CD8-positive, alpha-beta memory T cell (primary cell): ENCODE data around the gene UNC13C. TPM values are rescaled to one million over a fixed set of nuclear protein-coding genes. Genes with fewer than 3 reads are reported as not detected.
A peak's percentile ranks its signal among the peaks of the same experiment; 100 is the strongest.

Experiments
- CTCF ChIA-PET: fragments of 350-600 bp; sonication (Branson Sonifier 250); formaldehyde crosslinking; loops from one replicate; lab custom pipeline; 2021; ENCODE audit warnings: antibody characterized with exemption; lab: Charles Lee
- POLR2A ChIA-PET: fragments of 350-600 bp; sonication (Branson Sonifier 250); formaldehyde crosslinking; loops from one replicate; lab custom pipeline; 2021; ENCODE audit warnings: antibody characterized with exemption; lab: Charles Lee
- DNase-seq, 5 donors: peaks; one replicate each; pipeline versions ENCODE4 v3.0.0 to v3.0.0-alpha.2; 2020 to 2022; ENCODE audit warnings: mixed read lengths in 1 of 5
- H3K27ac ChIP-seq: one replicate; pipeline ENCODE4 v1.7.0; 2013; ENCODE audit warnings: low read depth, mild to moderate bottlenecking, low read length, moderate library complexity
- H3K27me3 ChIP-seq: 2 replicates; pipeline ENCODE4 v1.7.0; 2013; ENCODE audit warnings: low read length, mild to moderate bottlenecking; ENCODE audit not compliant: insufficient read depth, poor library complexity, severe bottlenecking
- H3K36me3 ChIP-seq: 2 replicates; pipeline ENCODE4 v1.7.0; 2013; ENCODE audit warnings: mild to moderate bottlenecking, low read length, moderate library complexity; ENCODE audit not compliant: insufficient read depth
- H3K4me1 ChIP-seq: 2 replicates; pipeline ENCODE4 v1.7.0; 2013; ENCODE audit warnings: mild to moderate bottlenecking, low read length, moderate library complexity; ENCODE audit not compliant: insufficient read depth
- H3K4me3 ChIP-seq: 2 replicates; pipeline ENCODE4 v1.7.0; 2013; ENCODE audit warnings: mild to moderate bottlenecking, low read length
- H3K9me3 ChIP-seq: 2 replicates; pipeline ENCODE4 v1.7.0; 2013; ENCODE audit warnings: mild to moderate bottlenecking, low read length
- H3K27ac Mint-ChIP-seq, 8 donors: one replicate each; pipeline ENCODE4 v1.8.0; 2020 to 2021; ENCODE audit warnings: mixed read lengths in 8 of 8, mild to moderate bottlenecking in 6 of 8, inconsistent platforms in 3 of 8, moderate library complexity in 3 of 8
- H3K27me3 Mint-ChIP-seq, 2 donors: one replicate each; pipeline ENCODE4 v1.8.0; 2020 to 2021; ENCODE audit warnings: mixed read lengths in 2 of 2, mild to moderate bottlenecking in 1 of 2, moderate library complexity in 1 of 2
- H3K36me3 Mint-ChIP-seq, 3 donors: one replicate each; pipeline ENCODE4 v1.8.0; 2020 to 2021; ENCODE audit warnings: mixed read lengths in 3 of 3, inconsistent platforms in 1 of 3, mild to moderate bottlenecking in 1 of 3
- H3K4me1 Mint-ChIP-seq, 3 donors: one replicate each; pipeline ENCODE4 v1.8.0; 2020 to 2021; ENCODE audit warnings: mixed read lengths in 3 of 3, inconsistent platforms in 1 of 3, mild to moderate bottlenecking in 1 of 3
- H3K4me3 Mint-ChIP-seq, 7 donors: one replicate each; pipeline ENCODE4 v1.8.0; 2020 to 2021; ENCODE audit warnings: mixed read lengths in 7 of 7, mild to moderate bottlenecking in 6 of 7, moderate library complexity in 4 of 7, inconsistent platforms in 2 of 7
- H3K9me3 Mint-ChIP-seq, 5 donors: one replicate each; pipeline ENCODE4 v1.8.0; 2020 to 2022; ENCODE audit warnings: mixed read lengths in 5 of 5, mild to moderate bottlenecking in 3 of 5, moderate library complexity in 2 of 5, inconsistent platforms in 1 of 5
- polyA plus RNA-seq: library from polyadenylated mRNA; unstranded; fragments of 300-500 nt; fragmentation: Illumina TruSeq; gene quantifications from one replicate; pipeline ENCODE4 v1.2.3, GENCODE V29; 2021
- total RNA-seq, 2 experiments: library from RNA; stranded (reverse); gene quantifications; one replicate each; pipeline ENCODE4 v1.2.3, GENCODE V29; 2021

UNC13C gene
- total and polyA plus RNA-seq, 3 experiments from 2014 or later, result not detected

DNA sequence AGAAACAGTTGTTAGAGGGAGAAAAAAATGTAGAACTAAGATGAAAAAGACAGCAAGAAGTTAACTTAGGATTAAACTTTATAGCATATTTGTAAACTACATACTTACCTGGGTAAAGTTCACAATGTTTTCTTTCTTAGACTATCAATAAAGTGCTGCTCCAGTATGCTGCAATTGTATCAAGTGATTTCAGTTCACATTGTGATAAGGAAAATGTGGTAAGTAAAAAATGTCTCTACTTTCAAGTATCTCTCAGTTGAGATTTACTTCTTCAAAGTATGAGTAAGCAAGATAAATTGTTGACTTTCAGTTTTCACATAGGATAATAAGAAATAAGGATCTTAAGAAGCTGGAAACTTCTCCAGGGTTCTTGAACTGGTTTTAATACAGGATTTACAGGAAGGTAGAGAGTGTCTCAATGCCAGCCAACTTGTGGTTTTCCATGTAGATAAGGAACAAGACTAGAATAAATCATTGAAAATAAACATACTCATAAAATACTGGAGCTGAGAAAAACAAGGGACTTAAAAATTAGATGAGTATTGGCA lies 528.8 kb downstream of the UNC13C start:
- POLR2A ChIA-PET, result no interaction called here
- no peak overlapping the region for H3K27ac ChIP-seq
- Mint-ChIP-seq H3K36me3 (no peaks in the 10 kb centered on the region), H3K4me3 (no peak overlapping the region), H3K27me3 (no peaks in the 10 kb centered on the region), H3K27ac (no peak overlapping the region), H3K4me1 (no peaks in the 10 kb centered on the region), H3K9me3 (peaks cover 0 to 2% (median 0%) of the 10 kb centered on the region in 5 donors)
- CTCF ChIA-PET, result no interaction called here
- H3K4me1 ChIP-seq, result no peaks in the 10 kb centered on the region
- H3K36me3 ChIP-seq, result no peaks in the 10 kb centered on the region
- H3K9me3 ChIP-seq, result no peaks in the 10 kb centered on the region
- H3K27me3 ChIP-seq, result no peaks in the 10 kb centered on the region
- no peak overlapping the region for H3K4me3 ChIP-seq
- no peak for DNase-seq

DNA sequence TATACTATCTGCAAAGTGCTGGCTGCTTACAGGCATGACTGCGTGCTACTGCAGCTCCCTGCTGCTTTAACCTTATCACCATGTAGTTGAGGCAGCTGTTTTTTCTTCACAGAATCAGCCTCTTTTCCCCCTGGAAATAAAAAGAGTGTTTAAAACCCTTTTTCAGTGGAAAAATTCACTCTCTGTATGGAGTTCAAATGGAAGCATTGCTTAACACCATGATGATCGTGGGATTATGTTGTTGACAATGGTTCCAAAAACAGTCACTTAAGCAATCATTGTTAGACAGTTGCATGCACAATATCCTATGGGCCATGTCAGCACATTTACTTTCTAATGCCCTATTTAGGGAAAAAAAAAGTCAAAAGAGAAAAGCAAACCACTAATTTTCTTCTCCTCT lies 536.4 kb downstream of the UNC13C start:
- no peak for DNase-seq
- no peaks in the 10 kb centered on the region for H3K27me3 Mint-ChIP-seq
- Histone ChIP-seq H3K4me3 (no peak overlapping the region), H3K27me3 (no peaks in the 10 kb centered on the region), H3K9me3 (no peaks in the 10 kb centered on the region), H3K36me3 (no peaks in the 10 kb centered on the region), H3K4me1 (no peaks in the 10 kb centered on the region), H3K27ac (no peak overlapping the region)
- POLR2A ChIA-PET, result no interaction called here
- H3K4me1 Mint-ChIP-seq, result peaks cover 8 to 14% (median 9%) of the 10 kb centered on the region in 3 donors
- H3K36me3 Mint-ChIP-seq, result no peaks in the 10 kb centered on the region
- no peaks in the 10 kb centered on the region for H3K9me3 Mint-ChIP-seq
- no peak overlapping the region for H3K4me3 Mint-ChIP-seq
- no peak overlapping the region for H3K27ac Mint-ChIP-seq
- CTCF ChIA-PET, result no interaction called here

DNA sequence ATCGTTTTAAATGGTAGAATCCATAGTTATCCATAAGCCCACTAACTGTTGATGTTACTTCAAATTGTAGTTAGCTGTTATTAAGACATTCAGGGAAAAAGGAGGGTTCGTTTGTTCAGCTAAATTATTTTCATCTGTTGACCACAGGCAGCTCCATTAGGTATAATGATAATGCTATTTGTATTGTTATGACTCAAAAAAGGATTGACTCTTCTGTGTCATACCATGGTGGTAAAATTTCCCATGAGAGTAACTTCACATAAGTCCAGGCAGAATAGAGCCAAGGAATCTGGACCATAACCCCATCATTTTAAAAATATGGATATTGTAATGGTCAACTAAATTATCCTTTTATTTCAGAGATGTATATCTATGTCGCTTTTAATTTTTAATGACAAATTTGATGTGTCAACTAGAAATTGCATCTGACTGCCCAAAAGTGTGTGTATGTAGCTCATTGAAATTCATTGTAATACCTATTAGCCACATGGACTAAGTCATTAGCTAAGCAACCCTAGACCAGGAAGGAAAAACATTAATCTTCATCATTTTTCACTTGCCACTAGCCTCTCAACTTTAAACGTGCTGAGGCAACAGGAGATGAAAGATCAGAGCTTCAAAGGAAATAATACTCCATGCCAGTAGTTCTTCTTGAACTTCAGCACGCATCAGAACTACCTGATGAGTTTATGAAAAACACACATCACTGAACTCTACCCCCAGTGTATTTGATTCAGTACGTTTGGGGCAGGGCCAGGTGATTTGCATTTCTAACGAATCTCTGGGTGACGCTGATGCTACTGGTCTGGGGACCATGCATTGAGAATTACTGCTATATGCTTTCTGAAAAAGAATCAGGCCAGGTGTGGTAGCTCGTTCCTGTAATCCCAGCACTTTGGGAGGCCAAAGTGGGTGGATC lies 537.7 kb downstream of the UNC13C start:
- POLR2A ChIA-PET, result no interaction called here
- Mint-ChIP-seq H3K4me3 (no peak overlapping the region), H3K9me3 (no peaks in the 10 kb centered on the region), H3K36me3 (no peaks in the 10 kb centered on the region), H3K27ac (no peak overlapping the region), H3K4me1 (peaks cover 20 to 24% (median 21%) of the 10 kb centered on the region in 3 donors), H3K27me3 (no peaks in the 10 kb centered on the region)
- Histone ChIP-seq H3K4me3 (no peak overlapping the region), H3K9me3 (no peaks in the 10 kb centered on the region), H3K27me3 (no peaks in the 10 kb centered on the region), H3K36me3 (no peaks in the 10 kb centered on the region), H3K4me1 (no peaks in the 10 kb centered on the region), H3K27ac (no peak overlapping the region)
- CTCF ChIA-PET, result no interaction called here
- no peak for DNase-seq

DNA sequence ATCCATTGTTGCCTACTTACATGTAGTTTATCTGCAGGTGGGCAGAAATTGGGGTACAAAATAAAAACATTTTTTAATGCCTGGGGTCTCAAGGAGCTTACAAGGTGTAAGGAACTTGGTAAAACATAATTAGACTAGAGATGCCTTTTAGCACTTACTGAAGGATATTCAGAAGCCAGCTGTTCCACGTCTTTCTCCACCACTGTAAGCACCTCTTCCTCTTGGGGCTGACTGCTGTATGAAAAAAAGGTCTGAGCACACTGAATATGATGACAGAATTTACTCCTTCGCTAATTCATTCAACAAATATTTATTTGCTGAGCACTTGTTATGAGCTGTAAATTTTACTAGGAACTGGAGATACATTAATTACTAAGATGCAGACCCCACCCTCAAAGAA lies 539.1 kb downstream of the UNC13C start:
- Mint-ChIP-seq H3K27me3 (no peaks in the 10 kb centered on the region), H3K4me1 (peaks cover 20 to 25% (median 24%) of the 10 kb centered on the region in 3 donors), H3K27ac (no peak overlapping the region), H3K4me3 (no peak overlapping the region), H3K9me3 (no peaks in the 10 kb centered on the region), H3K36me3 (no peaks in the 10 kb centered on the region)
- CTCF ChIA-PET, result no interaction called here
- H3K9me3 ChIP-seq, result no peaks in the 10 kb centered on the region
- POLR2A ChIA-PET, result no interaction called here
- DNase-seq, result no peak
- no peak overlapping the region for H3K27ac ChIP-seq
- H3K4me1 ChIP-seq, result no peaks in the 10 kb centered on the region
- no peaks in the 10 kb centered on the region for H3K36me3 ChIP-seq
- no peaks in the 10 kb centered on the region for H3K27me3 ChIP-seq
- no peak overlapping the region for H3K4me3 ChIP-seq

DNA sequence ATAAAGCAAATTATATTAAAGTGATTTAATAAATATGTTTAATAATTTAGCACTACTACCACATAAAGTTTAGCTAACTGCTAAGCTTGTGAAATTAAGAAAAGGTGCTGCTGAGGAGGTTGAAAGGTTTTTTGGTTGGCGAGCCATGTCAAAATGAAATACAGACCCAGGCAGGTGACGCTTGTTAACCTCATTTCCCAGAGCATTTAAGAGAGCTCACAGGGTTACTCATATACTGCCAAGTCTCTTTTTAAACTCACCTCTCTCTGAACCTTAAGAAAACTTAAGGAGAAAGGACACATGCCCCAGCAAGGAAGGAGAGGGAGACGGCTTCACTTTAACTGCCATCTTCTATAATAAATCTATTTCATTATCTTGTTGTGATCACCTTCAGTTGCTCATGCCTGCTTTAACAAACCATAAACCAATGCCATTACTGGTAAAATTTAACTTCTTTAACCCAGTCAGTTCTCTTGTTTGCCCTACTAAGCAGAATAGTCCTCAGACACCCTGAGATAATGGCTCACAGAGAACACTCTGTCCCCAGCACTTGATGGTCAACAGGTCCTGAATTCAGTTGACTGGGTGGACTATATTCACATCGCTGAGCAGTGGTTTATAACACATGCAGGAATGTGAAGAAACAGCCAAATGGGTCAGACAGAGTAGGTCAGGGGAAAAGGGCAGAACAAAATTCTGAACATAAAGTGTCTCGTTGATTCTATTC lies 540.1 kb downstream of the UNC13C start:
- CTCF ChIA-PET, result no interaction called here
- DNase-seq, result no peak
- POLR2A ChIA-PET, result no interaction called here
- H3K4me3 ChIP-seq, result no peak overlapping the region
- H3K9me3 ChIP-seq, result no peaks in the 10 kb centered on the region
- H3K27me3 ChIP-seq, result no peaks in the 10 kb centered on the region
- no peaks in the 10 kb centered on the region for H3K9me3 Mint-ChIP-seq
- H3K4me1 Mint-ChIP-seq, result peaks cover 20 to 25% (median 24%) of the 10 kb centered on the region in 3 donors
- no peaks in the 10 kb centered on the region for H3K4me1 ChIP-seq
- no peak overlapping the region for H3K4me3 Mint-ChIP-seq
- no peaks in the 10 kb centered on the region for H3K36me3 ChIP-seq
- no peaks in the 10 kb centered on the region for H3K36me3 Mint-ChIP-seq
- no peak overlapping the region for H3K27ac ChIP-seq
- no peaks in the 10 kb centered on the region for H3K27me3 Mint-ChIP-seq
- H3K27ac Mint-ChIP-seq, result peak overlapping the region in 3 of 8 donors; percentile 1 to 50 (median 36)

DNA sequence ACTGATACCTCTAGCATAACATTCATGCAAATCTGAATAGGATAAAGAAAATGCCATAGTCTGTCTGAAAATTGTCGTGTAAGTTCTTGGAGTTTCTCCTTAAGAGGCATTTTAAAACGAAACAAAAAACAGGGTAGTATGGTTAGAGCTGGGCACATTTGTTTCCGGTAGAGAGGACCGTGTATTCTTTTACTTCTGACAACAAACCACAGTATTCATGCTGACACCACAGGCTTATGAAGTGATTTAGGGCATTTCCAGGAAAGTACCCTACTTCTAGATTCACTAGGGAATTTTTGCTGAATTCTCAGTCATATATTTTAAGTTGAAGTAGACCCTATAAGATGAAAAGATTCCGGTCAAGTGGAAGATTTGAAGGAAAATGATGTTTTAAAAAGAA lies 541.3 kb downstream of the UNC13C start:
- Histone ChIP-seq H3K4me1 (no peaks in the 10 kb centered on the region), H3K4me3 (no peak overlapping the region), H3K27ac (no peak overlapping the region), H3K9me3 (no peaks in the 10 kb centered on the region), H3K36me3 (no peaks in the 10 kb centered on the region), H3K27me3 (no peaks in the 10 kb centered on the region)
- Mint-ChIP-seq H3K4me1 (peaks cover 20 to 25% (median 24%) of the 10 kb centered on the region in 3 donors), H3K4me3 (peak overlapping the region; percentile 2 to 65 (median 42)), H3K27ac (peak overlapping the region in 7 of 8 donors; percentile 4 to 50 (median 13)), H3K9me3 (no peaks in the 10 kb centered on the region), H3K36me3 (no peaks in the 10 kb centered on the region), H3K27me3 (no peaks in the 10 kb centered on the region)
- no peak for DNase-seq
- CTCF ChIA-PET, result no interaction called here
- POLR2A ChIA-PET, result no interaction called here

DNA sequence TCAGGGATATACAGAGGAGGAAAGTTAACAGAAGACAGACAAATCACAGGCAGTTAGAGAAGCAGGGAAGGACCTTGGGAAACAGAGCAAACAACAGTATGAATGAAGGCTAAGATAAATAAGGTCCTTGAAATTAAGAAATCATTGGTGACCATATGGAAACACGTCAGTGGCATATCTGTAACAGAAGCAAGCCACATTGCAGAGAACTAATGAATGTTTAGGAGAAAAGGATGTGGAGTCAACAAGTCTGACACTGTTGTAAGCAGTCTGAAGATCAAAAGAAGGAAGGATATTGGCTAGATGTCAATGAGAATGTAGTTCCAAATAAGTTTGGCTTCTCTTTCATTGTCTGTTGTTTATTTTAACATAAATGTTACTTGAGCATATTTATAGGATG lies 542.4 kb downstream of the UNC13C start:
- CTCF ChIA-PET, result no interaction called here
- Histone ChIP-seq H3K27me3 (no peaks in the 10 kb centered on the region), H3K36me3 (no peaks in the 10 kb centered on the region), H3K4me3 (no peak overlapping the region), H3K4me1 (no peaks in the 10 kb centered on the region), H3K27ac (no peak overlapping the region), H3K9me3 (no peaks in the 10 kb centered on the region)
- Mint-ChIP-seq H3K27me3 (no peaks in the 10 kb centered on the region), H3K36me3 (no peaks in the 10 kb centered on the region), H3K4me1 (peaks cover 20 to 25% (median 24%) of the 10 kb centered on the region in 3 donors), H3K9me3 (no peaks in the 10 kb centered on the region), H3K4me3 (no peak overlapping the region), H3K27ac (peak overlapping the region in 1 of 8 donors; percentile 0)
- POLR2A ChIA-PET, result no interaction called here
- DNase-seq, result no peak

DNA sequence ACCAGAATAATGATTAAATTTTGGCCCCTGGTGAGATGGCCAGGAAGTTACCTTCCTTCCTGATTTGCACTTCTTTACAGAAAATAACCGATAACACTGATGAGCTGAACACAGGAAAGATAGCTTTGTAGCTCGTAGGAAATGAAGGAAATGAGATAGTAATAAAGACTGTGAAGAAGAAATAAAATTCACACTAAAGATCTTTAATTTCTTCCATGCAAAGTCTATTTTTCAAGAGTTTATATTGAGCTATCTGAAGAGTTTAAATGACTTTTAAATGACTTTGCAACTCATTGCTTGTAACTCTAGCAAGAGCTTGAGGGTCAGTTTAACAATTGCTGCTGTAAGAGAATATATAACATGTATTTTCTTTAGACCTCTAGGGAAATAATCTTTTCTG lies 543.0 kb downstream of the UNC13C start:
- CTCF ChIA-PET, result no interaction called here
- H3K4me1 ChIP-seq, result no peaks in the 10 kb centered on the region
- no peak for DNase-seq
- Mint-ChIP-seq H3K4me3 (no peak overlapping the region), H3K9me3 (no peaks in the 10 kb centered on the region), H3K27me3 (no peaks in the 10 kb centered on the region), H3K36me3 (no peaks in the 10 kb centered on the region), H3K4me1 (peaks cover 20 to 25% (median 24%) of the 10 kb centered on the region in 3 donors), H3K27ac (peak overlapping the region in 1 of 8 donors; percentile 24)
- no peaks in the 10 kb centered on the region for H3K27me3 ChIP-seq
- no peak overlapping the region for H3K27ac ChIP-seq
- POLR2A ChIA-PET, result no interaction called here
- H3K36me3 ChIP-seq, result no peaks in the 10 kb centered on the region
- H3K4me3 ChIP-seq, result no peak overlapping the region
- H3K9me3 ChIP-seq, result no peaks in the 10 kb centered on the region
